ENCODE measurements around the gene PCBD1. TPM values are rescaled to one million over a fixed set of nuclear protein-coding genes. Genes with fewer than 3 reads are reported as not detected.

The PCBD1 gene
- total RNA-seq, 1 donor = 23.7 TPM

DNA sequence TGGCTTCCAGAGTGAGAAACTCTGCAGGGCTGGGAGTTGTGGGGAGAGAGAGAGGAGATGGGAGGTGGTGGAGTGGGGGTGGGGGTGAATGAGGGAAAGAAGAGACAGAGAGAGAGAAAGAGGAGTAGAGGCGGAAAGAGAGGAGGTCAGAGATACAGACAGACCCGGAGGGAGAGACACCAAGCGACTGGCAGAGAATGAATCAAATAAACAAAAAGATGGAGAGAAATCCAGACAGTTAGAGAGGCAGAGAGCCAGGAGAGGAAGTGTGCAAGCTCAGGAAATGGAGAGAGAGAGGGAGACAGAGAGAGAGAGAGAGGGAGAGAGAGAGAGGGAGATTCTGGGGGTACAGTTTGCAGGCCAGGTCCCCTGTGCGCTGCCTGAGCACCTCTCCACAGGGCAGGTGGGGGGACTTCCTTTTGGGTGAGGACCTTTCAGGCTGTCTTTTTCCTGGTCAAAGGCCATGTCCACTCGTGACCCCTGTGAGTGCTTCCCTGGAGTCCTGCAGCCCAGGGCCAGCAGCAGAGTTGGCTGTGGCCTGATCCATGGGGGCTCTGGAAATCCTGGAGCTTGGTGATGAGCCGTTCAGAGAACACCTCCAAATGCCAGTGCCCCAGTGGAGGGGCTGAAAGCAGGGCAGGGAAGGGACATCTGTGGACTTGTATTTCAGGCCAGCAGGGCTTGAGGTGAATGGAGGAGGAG lies 25.0 kb upstream of the PCBD1 start:
- no peak overlapping the region for H3K4me3 ChIP-seq (ENCODE audit: low read depth, low read length)
- no peak for DNase-seq (ENCODE audit: low read depth)
- TF ChIP-seq, protein P1, sequence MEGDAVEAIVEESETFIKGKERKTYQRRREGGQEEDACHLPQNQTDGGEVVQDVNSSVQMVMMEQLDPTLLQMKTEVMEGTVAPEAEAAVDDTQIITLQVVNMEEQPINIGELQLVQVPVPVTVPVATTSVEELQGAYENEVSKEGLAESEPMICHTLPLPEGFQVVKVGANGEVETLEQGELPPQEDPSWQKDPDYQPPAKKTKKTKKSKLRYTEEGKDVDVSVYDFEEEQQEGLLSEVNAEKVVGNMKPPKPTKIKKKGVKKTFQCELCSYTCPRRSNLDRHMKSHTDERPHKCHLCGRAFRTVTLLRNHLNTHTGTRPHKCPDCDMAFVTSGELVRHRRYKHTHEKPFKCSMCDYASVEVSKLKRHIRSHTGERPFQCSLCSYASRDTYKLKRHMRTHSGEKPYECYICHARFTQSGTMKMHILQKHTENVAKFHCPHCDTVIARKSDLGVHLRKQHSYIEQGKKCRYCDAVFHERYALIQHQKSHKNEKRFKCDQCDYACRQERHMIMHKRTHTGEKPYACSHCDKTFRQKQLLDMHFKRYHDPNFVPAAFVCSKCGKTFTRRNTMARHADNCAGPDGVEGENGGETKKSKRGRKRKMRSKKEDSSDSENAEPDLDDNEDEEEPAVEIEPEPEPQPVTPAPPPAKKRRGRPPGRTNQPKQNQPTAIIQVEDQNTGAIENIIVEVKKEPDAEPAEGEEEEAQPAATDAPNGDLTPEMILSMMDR (IDR thresholded peaks at IDR 0.05; ENCODE audit: insufficient read depth, low read length) = no peak

- TF ChIP-seq, protein P1 (IDR thresholded peaks at IDR 0.05; ENCODE audit: insufficient read depth, low read length) = no peak
- DNase-seq (ENCODE audit: low read depth) = no peak
- no peak overlapping the region for H3K4me3 ChIP-seq (ENCODE audit: low read depth, low read length)
Measured at GRCh38 chr10:70912556-70912955, 24.2 kb upstream of the PCBD1 start.

GRCh38 chr10:70911386-70911785 lies 23.0 kb upstream of the PCBD1 start:
- DNase-seq (ENCODE audit: low read depth) = no peak
- TF ChIP-seq, protein P1 (IDR thresholded peaks at IDR 0.05; ENCODE audit: insufficient read depth, low read length) = no peak
- H3K4me3 ChIP-seq (ENCODE audit: low read depth, low read length) = no peak overlapping the region

GRCh38 chr10:70910486-70911341 lies 22.3 kb upstream of the PCBD1 start:
- DNase-seq (ENCODE audit: low read depth) = no peak
- TF ChIP-seq, protein P1 (IDR thresholded peaks at IDR 0.05; ENCODE audit: insufficient read depth, low read length) = no peak
- H3K4me3 ChIP-seq (ENCODE audit: low read depth, low read length) = no peak overlapping the region

GRCh38 chr10:70909326-70909935 lies 21.1 kb upstream of the PCBD1 start:
- TF ChIP-seq, protein P1 (IDR thresholded peaks at IDR 0.05; ENCODE audit: insufficient read depth, low read length) = no peak
- DNase-seq (ENCODE audit: low read depth) = no peak

DNA sequence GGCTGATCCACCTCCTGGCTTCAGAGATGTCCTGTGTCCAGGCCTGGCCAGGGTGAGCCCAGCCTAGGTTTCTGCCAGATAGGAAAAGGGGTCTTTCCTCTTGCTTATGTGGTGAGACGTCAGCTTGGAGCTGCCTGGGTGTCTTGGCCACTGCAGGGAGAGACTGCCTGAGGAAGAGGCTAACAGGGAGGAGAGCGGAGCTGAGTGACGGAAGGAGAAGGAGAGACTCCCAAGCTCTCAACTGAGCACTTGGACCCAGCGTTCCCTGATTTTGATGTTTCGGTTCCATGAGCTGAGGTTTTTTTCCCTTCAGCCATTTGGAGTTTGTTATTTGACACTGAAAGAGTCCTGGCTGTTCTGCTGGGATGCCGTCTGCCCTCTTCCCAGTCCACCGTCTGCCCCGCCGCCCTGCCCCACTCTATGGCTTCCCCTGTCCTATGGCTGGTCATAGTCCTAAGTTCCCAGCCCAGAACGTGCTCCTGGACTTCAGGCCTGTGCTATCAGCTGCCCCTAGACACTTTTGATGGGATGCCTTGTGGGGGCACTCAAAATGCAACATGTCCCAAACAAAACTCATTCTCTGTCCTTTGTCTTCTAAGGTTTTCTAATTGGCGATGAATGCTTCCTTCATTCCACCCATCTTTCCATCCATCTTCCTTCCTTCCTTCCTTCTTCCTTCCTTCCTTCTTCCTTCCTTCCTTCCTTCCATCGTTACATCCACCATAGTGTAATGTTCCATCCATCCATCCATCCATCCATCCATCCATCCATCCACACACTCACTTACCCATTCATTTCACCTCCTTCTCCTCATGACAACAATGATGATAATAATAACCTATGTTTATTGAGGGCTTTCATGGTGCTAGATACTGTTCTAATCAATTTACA lies 20.3 kb upstream of the PCBD1 start:
- TF ChIP-seq, protein P1 (IDR thresholded peaks at IDR 0.05; ENCODE audit: insufficient read depth, low read length) = no peak
- DNase-seq (ENCODE audit: low read depth) = no peak
- H3K4me3 ChIP-seq (ENCODE audit: low read depth, low read length) = no peak overlapping the region

More at GRCh38 chr10:70909326-70909935, 21.1 kb upstream of the PCBD1 start:
- H3K4me3 ChIP-seq (ENCODE audit: low read depth, low read length) = no peak overlapping the region

Measured in fibroblast of the aortic adventitia (primary cell).